Mucosa of descending colon (tissue), 3 donors: ENCODE data around the gene CADM1. TPM values are rescaled to one million over a fixed set of nuclear protein-coding genes. Genes with fewer than 3 reads are reported as not detected.

Source experiments
- ATAC-seq: fragments of 200-7000 bp; cut with Tn5 transposase; one replicate; pipeline ENCODE4 v1.9.1; 2020; ENCODE audit warnings: mild to moderate bottlenecking, moderate library complexity
- DNase-seq, 3 donors: peaks; one replicate each; pipeline ENCODE4 v3.0.0-alpha.2; 2020
- H3K36me3 ChIP-seq: fragments of 200-600 bp; one replicate; pipeline ENCODE4 v1.8.0; 2021; ENCODE audit warnings: low read depth, mild to moderate bottlenecking
- H3K4me1 ChIP-seq: fragments of 200-600 bp; one replicate; pipeline ENCODE4 v1.8.0; 2021; ENCODE audit warnings: low read depth, mild to moderate bottlenecking
- H3K4me3 ChIP-seq: fragments of 200-600 bp; one replicate; pipeline ENCODE4 v1.8.0; 2021; ENCODE audit warnings: mild to moderate bottlenecking
- H3K9me3 ChIP-seq: fragments of 200-600 bp; one replicate; pipeline ENCODE4 v1.8.0; 2021; ENCODE audit warnings: mild to moderate bottlenecking
- CTCF ChIP-seq: fragments of 200-600 bp; IDR thresholded peaks from one replicate; pipeline ENCODE4 v1.8.0; 2022; ENCODE audit warnings: antibody characterized with exemption, mild to moderate bottlenecking
- intact Hi-C, 2 donors: fragments of 100-400 bp; cut with DNase I in 1 of 2; cut with micrococcal nuclease in 1 of 2; formaldehyde crosslinking; loops; one replicate each; pipeline versions ENCODE4 v1.11.0 to v1.11.1; 2022; cut with DNase I, micrococcal nuclease
- total RNA-seq, 3 donors: library from RNA; stranded (reverse); fragmentation: NEBNext Ultra II Directional in 2 of 3; extraction: Animal tissue kit (Norgen Biotek cat#: 25700) in 2 of 3; gene quantifications; one replicate each; pipeline versions ENCODE4 v1.2.1 to v1.2.4, GENCODE V29; 2021 to 2023
- donor health status: DM: no; HTN: no; CAD: no; lungs with moderate emphysema.
- donor health status: DM: no; HTN: no; CAD: no.
- donor health status: DM: no; HTN: yes; CAD: no.

CADM1 gene
- total RNA-seq, 3 donors from 2014 or later = 4.3 to 20.2 (median 7.2) TPM

GRCh38 chr11:115272925-115273324 is 231.3 kb downstream of the CADM1 start:
- no peak for TF ChIP-seq CTCF
- intact Hi-C loops = no loop called here
- no peak for DNase-seq

GRCh38 chr11:115271643-115272042 is 232.6 kb downstream of the CADM1 start:
- ATAC-seq (no peak), DNase-seq (no peak)
- H3K36me3 ChIP-seq = no peaks in the 10 kb centered on the region
- TF ChIP-seq CTCF = no peak
- H3K4me1 ChIP-seq = no peaks in the 10 kb centered on the region
- no peak overlapping the region for H3K4me3 ChIP-seq
- intact Hi-C loops = no loop called here
- no peaks in the 10 kb centered on the region for H3K9me3 ChIP-seq

More at GRCh38 chr11:115272925-115273324, 231.3 kb downstream of the CADM1 start:
- ATAC-seq = no peak
- Histone ChIP-seq H3K9me3 (no peaks in the 10 kb centered on the region), H3K36me3 (no peaks in the 10 kb centered on the region), H3K4me1 (no peaks in the 10 kb centered on the region), H3K4me3 (no peak overlapping the region)

- intact Hi-C loops = no loop called here
- no peaks in the 10 kb centered on the region for H3K36me3 ChIP-seq
These were observed 234.8 kb downstream of the CADM1 start for GRCh38 chr11:115269191-115269950.

GRCh38 chr11:115267871-115268270 is 236.3 kb downstream of the CADM1 start:
- TF ChIP-seq CTCF = no peak
- no peaks in the 10 kb centered on the region for H3K9me3 ChIP-seq
- H3K4me1 ChIP-seq = no peaks in the 10 kb centered on the region
- no peak for DNase-seq
- ATAC-seq = no peak
- intact Hi-C loops = no loop called here
- H3K36me3 ChIP-seq = no peaks in the 10 kb centered on the region
- no peak overlapping the region for H3K4me3 ChIP-seq

More at GRCh38 chr11:115269191-115269950, 234.8 kb downstream of the CADM1 start:
- TF ChIP-seq CTCF = no peak
- no peak for DNase-seq
- Histone ChIP-seq H3K9me3 (no peaks in the 10 kb centered on the region), H3K4me3 (no peak overlapping the region), H3K4me1 (no peaks in the 10 kb centered on the region)
- ATAC-seq = no peak

- no peak for DNase-seq
- H3K4me3 ChIP-seq = no peak overlapping the region
- intact Hi-C loops = no loop called here
- TF ChIP-seq CTCF = no peak
- H3K36me3 ChIP-seq = no peaks in the 10 kb centered on the region
- ATAC-seq = no peak
- no peaks in the 10 kb centered on the region for H3K9me3 ChIP-seq
- H3K4me1 ChIP-seq = no peaks in the 10 kb centered on the region
These were observed 236.9 kb downstream of the CADM1 start for GRCh38 chr11:115267238-115267781.
